Measurements from ENCODE around the gene ALG12.

ALG12 gene

GRCh38 chr22:49885881-49886280 is 32.4 kb downstream of the ALG12 start:
- no peak for DNase-seq

- no peak for DNase-seq
Measured at GRCh38 chr22:49885281-49885680, 33.0 kb downstream of the ALG12 start.

GRCh38 chr22:49884503-49885260 is 33.6 kb downstream of the ALG12 start:
- no peak for DNase-seq

GRCh38 chr22:49884075-49884474 is 34.2 kb downstream of the ALG12 start:
- no peak for DNase-seq

GRCh38 chr22:49883294-49883640 is 35.0 kb downstream of the ALG12 start:
- DNase-seq: no peak

- DNase-seq: no peak
Measured at GRCh38 chr22:49882519-49883293, 35.5 kb downstream of the ALG12 start.

GRCh38 chr22:49881856-49882255 is 36.4 kb downstream of the ALG12 start:
- DNase-seq: no peak

- DNase-seq: no peak
Measured at GRCh38 chr22:49880281-49880680, 38.0 kb downstream of the ALG12 start.

GRCh38 chr22:49879871-49880270 is 38.4 kb downstream of the ALG12 start:
- no peak for DNase-seq

GRCh38 chr22:49878206-49878605 is 40.0 kb downstream of the ALG12 start:
- DNase-seq: no peak

GRCh38 chr22:49877642-49878041 is 40.6 kb downstream of the ALG12 start:
- DNase-seq: no peak

- no peak for DNase-seq
Measured at GRCh38 chr22:49873228-49873940, 44.9 kb downstream of the ALG12 start.

GRCh38 chr22:49872347-49872746 is 45.9 kb downstream of the ALG12 start:
- DNase-seq: no peak

GRCh38 chr22:49871482-49871881 is 46.8 kb downstream of the ALG12 start:
- DNase-seq: no peak

GRCh38 chr22:49869845-49870712 is 48.2 kb downstream of the ALG12 start:
- no peak for DNase-seq

GRCh38 chr22:49869086-49869830 is 49.0 kb downstream of the ALG12 start:
- no peak for DNase-seq

- no peak for DNase-seq
Measured at GRCh38 chr22:49867303-49868265, 50.7 kb downstream of the ALG12 start.

- DNase-seq: no peak
Measured at GRCh38 chr22:49866646-49867045, 51.6 kb downstream of the ALG12 start.

- DNase-seq: no peak
Measured at GRCh38 chr22:49866134-49866533, 52.1 kb downstream of the ALG12 start.

- no peak for DNase-seq
Measured at GRCh38 chr22:49865156-49865555, 53.1 kb downstream of the ALG12 start.

- DNase-seq: no peak
Measured at GRCh38 chr22:49863931-49864330, 54.3 kb downstream of the ALG12 start.
